HFFc6 (cell line): ENCODE data around the gene MRPL19. TPM values are rescaled to one million over a fixed set of nuclear protein-coding genes. Genes with fewer than 3 reads are reported as not detected.
A peak's percentile ranks its signal among the peaks of the same experiment; 100 is the strongest.

ENCODE experiments used
- DNase-seq: peaks from one replicate; pipeline ENCODE4 v3.0.0-alpha.2; 2018
- H3K27ac Mint-ChIP-seq: 2 replicates; pipeline ENCODE4 v1.8.0; 2020; ENCODE audit warnings: mild to moderate bottlenecking, mixed read lengths
- H3K27me3 Mint-ChIP-seq: 2 replicates; pipeline ENCODE4 v1.8.0; 2021; ENCODE audit warnings: mild to moderate bottlenecking, moderate library complexity, mixed read lengths; ENCODE audit not compliant: insufficient read depth
- H3K36me3 Mint-ChIP-seq: 2 replicates; pipeline ENCODE4 v1.8.0; 2021; ENCODE audit warnings: low read depth, mixed read lengths
- H3K4me1 Mint-ChIP-seq: 2 replicates; pipeline ENCODE4 v1.8.0; 2020; ENCODE audit warnings: low read depth, mixed read lengths
- H3K4me3 Mint-ChIP-seq: 2 replicates; pipeline ENCODE4 v1.8.0; 2020; ENCODE audit warnings: mild to moderate bottlenecking, moderate library complexity, mixed read lengths
- H3K9me3 Mint-ChIP-seq: 2 replicates; pipeline ENCODE4 v1.8.0; 2020; ENCODE audit warnings: mild to moderate bottlenecking, mixed read lengths
- total RNA-seq, 6 experiments: library from RNA; stranded (reverse); fragmentation: NEBNext Ultra II Directional; extraction: Animal tissue kit (Norgen Biotek cat#: 25700); gene quantifications; 2 replicates in 1 of 6; 3 replicates in 5 of 6; pipeline ENCODE4 v1.2.3, GENCODE V29; 2021
- TF ChIP-seq, protein P1 (sequence below): fragments of 200-600 bp; sonication (generic); IDR thresholded peaks from 2 replicates; pipeline ENCODE4 v1.5.0; 2021; ENCODE audit warnings: antibody characterized with exemption, mild to moderate bottlenecking

Gene MRPL19
- total RNA-seq, 6 experiments from 2014 or later, result 61.0 to 66.1 (median 63.1) TPM

DNA sequence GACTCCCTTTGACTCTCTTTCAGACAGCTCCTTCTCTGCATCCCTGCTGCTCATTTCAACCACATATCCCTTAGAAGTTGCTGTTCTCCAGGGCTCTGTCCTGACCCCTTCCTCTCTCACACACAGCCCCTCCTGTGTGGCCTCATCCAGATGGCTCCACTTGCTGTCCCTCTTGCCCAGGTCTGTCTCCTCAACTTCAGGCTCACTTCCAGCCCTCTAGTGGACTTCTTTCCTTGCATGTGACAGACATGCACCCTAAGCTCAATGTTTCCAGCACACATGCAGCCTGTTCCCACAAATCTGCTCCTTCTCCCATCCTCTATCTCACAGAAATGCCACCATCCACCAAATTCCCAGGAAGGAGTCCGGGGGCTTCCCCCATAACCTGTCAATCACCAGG, 9.0 kb upstream of the MRPL19 start:
- DNase-seq, result no peak
- TF ChIP-seq, protein P1, sequence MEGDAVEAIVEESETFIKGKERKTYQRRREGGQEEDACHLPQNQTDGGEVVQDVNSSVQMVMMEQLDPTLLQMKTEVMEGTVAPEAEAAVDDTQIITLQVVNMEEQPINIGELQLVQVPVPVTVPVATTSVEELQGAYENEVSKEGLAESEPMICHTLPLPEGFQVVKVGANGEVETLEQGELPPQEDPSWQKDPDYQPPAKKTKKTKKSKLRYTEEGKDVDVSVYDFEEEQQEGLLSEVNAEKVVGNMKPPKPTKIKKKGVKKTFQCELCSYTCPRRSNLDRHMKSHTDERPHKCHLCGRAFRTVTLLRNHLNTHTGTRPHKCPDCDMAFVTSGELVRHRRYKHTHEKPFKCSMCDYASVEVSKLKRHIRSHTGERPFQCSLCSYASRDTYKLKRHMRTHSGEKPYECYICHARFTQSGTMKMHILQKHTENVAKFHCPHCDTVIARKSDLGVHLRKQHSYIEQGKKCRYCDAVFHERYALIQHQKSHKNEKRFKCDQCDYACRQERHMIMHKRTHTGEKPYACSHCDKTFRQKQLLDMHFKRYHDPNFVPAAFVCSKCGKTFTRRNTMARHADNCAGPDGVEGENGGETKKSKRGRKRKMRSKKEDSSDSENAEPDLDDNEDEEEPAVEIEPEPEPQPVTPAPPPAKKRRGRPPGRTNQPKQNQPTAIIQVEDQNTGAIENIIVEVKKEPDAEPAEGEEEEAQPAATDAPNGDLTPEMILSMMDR, result no peak; the same call in 1 of the 2 replicates
- peaks cover 20% of the 10 kb centered on the region for H3K4me1 Mint-ChIP-seq
- no peaks in the 10 kb centered on the region for H3K9me3 Mint-ChIP-seq
- H3K27me3 Mint-ChIP-seq, result peaks cover 12% of the 10 kb centered on the region
- no peaks in the 10 kb centered on the region for H3K36me3 Mint-ChIP-seq
- no peak overlapping the region for H3K27ac Mint-ChIP-seq
- H3K4me3 Mint-ChIP-seq, result no peak overlapping the region

GRCh38 chr2:75640621-75641121, 5.9 kb upstream of the MRPL19 start:
- TF ChIP-seq, protein P1, result peak; percentile 97
- H3K9me3 Mint-ChIP-seq, result no peaks in the 10 kb centered on the region
- peak overlapping the region; percentile 67 for H3K27ac Mint-ChIP-seq
- H3K36me3 Mint-ChIP-seq, result no peaks in the 10 kb centered on the region
- H3K4me1 Mint-ChIP-seq, result peaks cover 23% of the 10 kb centered on the region
- H3K4me3 Mint-ChIP-seq, result peak overlapping the region; percentile 64
- DNase-seq, result peak; percentile 76
- H3K27me3 Mint-ChIP-seq, result peaks cover 13% of the 10 kb centered on the region

- Mint-ChIP-seq H3K4me1 (peaks cover 30% of the 10 kb centered on the region), H3K27ac (no peak overlapping the region), H3K4me3 (no peak overlapping the region), H3K27me3 (peaks cover 13% of the 10 kb centered on the region), H3K36me3 (no peaks in the 10 kb centered on the region), H3K9me3 (no peaks in the 10 kb centered on the region)
- no peak for DNase-seq
- TF ChIP-seq, protein P1, result no peak
Observed at GRCh38 chr2:75641587-75641986, 5.0 kb upstream of the MRPL19 start.

DNA sequence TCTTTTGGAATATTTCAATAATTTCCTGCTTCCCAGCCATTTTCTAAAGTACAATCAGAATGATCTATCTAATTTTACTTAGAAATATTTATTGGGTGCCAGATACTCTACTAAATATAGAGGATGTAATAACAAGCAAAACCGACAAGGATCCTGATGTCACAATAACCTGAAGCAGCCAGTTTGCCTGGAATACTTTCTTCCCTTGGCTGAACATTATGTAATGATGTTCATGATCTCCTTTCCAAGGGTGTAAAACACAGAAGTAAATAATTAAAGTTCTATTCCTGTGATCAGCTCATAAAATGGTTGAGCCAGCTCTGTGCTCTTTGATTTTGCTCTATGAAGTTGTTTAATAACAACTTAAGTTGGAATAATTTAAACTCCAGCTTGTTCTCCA, 2.6 kb upstream of the MRPL19 start:
- peaks cover 35% of the 10 kb centered on the region for H3K4me1 Mint-ChIP-seq
- DNase-seq, result no peak
- H3K4me3 Mint-ChIP-seq, result no peak overlapping the region
- H3K27ac Mint-ChIP-seq, result no peak overlapping the region
- H3K9me3 Mint-ChIP-seq, result no peaks in the 10 kb centered on the region
- H3K36me3 Mint-ChIP-seq, result no peaks in the 10 kb centered on the region
- peaks cover 1% of the 10 kb centered on the region for H3K27me3 Mint-ChIP-seq
- TF ChIP-seq, protein P1, result no peak

DNA sequence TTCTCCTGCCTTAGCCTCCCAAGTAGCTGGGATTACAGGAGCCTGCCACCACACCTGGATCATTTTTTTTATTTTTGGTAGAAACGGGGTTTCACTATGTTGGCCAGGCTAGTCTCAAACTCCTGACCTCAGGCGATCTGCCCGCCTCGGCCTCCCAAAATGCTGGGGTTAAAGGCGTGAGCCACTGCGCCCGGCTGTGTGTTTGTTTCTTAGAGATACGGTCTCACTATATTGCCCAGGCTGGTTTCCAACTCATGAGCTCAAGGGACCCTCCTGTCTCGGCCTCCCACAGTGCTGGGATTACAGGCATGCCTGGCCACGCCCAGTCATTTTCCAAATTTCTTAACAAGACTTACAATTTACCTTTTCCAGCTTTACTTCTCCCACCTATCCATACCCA, 940 bp upstream of the MRPL19 start:
- no peaks in the 10 kb centered on the region for H3K9me3 Mint-ChIP-seq

More for the DNA sequence above, 940 bp upstream of the MRPL19 start:
- peaks cover 32% of the 10 kb centered on the region for H3K4me1 Mint-ChIP-seq
- peaks cover 12% of the 10 kb centered on the region for H3K36me3 Mint-ChIP-seq
- DNase-seq, result no peak
- TF ChIP-seq, protein P1, result no peak
- no peak overlapping the region for H3K27ac Mint-ChIP-seq
- H3K27me3 Mint-ChIP-seq, result peaks cover 1% of the 10 kb centered on the region; the same call in 1 of the 2 replicates
- H3K4me3 Mint-ChIP-seq, result no peak overlapping the region
